RCC 7860 (cell line): Measurements from ENCODE around the gene CDC14B.

Source experiments
- DNase-seq: peaks from one replicate; pipeline ENCODE4 v3.0.0-alpha.2; 2015; ENCODE audit warnings: low spot score
- FAIRE-seq: peaks from 2 replicates; lab custom pipeline; 2012; peaks lifted over from hg19 to GRCh38; lab: Jason Lieb, UNC

CDC14B gene

GRCh38 chr9:96450613-96451528 lies 168.8 kb downstream of the CDC14B start:
- FAIRE-seq = no peak
- no peak for DNase-seq
